GM12878 (cell line): ENCODE results near the gene TBXA2R. TPM values are rescaled to one million over a fixed set of nuclear protein-coding genes. Genes with fewer than 3 reads are reported as not detected.

ENCODE experiments used
- MTA2 ChIP-seq: fragments of 450-650 bp; IDR thresholded peaks from 2 replicates; pipeline ENCODE4 v1.6.1; 2016; ENCODE audit warnings: low read depth, mild to moderate bottlenecking, moderate library complexity
- NFYA ChIP-seq: IDR thresholded peaks from 2 replicates; pipeline ENCODE4 v1.6.1; 2011; ENCODE audit warnings: low read depth, mild to moderate bottlenecking, low read length, improper control_type of control experiment, borderline replicate concordance
- RUNX3 ChIP-seq: IDR thresholded peaks from 2 replicates; pipeline ENCODE4 v1.6.1; 2012; ENCODE audit warnings: low read length, inconsistent platforms
- SUPT20H ChIP-seq: IDR thresholded peaks from 2 replicates; pipeline ENCODE4 v1.6.1; 2011; ENCODE audit warnings: low read depth, mild to moderate bottlenecking, low read length, moderate library complexity, borderline replicate concordance; ENCODE audit not compliant: control insufficient read depth
- ZNF207 ChIP-seq: fragments of 450-650 bp; IDR thresholded peaks from 2 replicates; pipeline ENCODE4 v1.6.1; 2014; ENCODE audit warnings: antibody characterized with exemption, mild to moderate bottlenecking, borderline replicate concordance
- ZNF24 ChIP-seq: fragments of 450-650 bp; IDR thresholded peaks from 2 replicates; pipeline ENCODE4 v1.6.1; 2017; ENCODE audit warnings: antibody characterized with exemption, mild to moderate bottlenecking
- ZNF687 ChIP-seq: fragments of 450-650 bp; IDR thresholded peaks from 2 replicates; pipeline ENCODE4 v1.6.1; 2017; ENCODE audit warnings: mild to moderate bottlenecking, moderate library complexity
- polyA plus RNA-seq, 11 experiments: library from polyadenylated mRNA; depleted of rRNA in 4 of 11; unstranded in 6 of 11; stranded (reverse) in 5 of 11; fragments of >200 nt; fragmentation: Nextera tagmentation in 4 of 11; fragmentation: Illumina TruSeq in 1 of 11; extraction: Ambion mirVana in 4 of 11; extraction: Trizol in 1 of 11; gene quantifications; 1 replicate in 1 of 11; 2 replicates in 10 of 11; pipeline versions ENCODE4 v1.2.1 to v1.2.3, GENCODE V29; 2011 to 2016; ENCODE audit warnings: inconsistent platforms in 2 of 11, missing spikeins in 2 of 11, low read depth in 1 of 11
- total RNA-seq, 4 experiments: library from RNA; depleted of rRNA in 3 of 4; stranded (reverse); fragments of >200 nt in 3 of 4; fragmentation: Illumina TruSeq in 1 of 4; extraction: Trizol in 1 of 4; gene quantifications; 2 replicates each; pipeline versions ENCODE4 v1.2.1 to v1.2.3, GENCODE V29; 2013 to 2021
- TF ChIP-seq, protein P1 (sequence below): fragments of 450-650 bp; formaldehyde crosslinking; IDR thresholded peaks from 2 replicates; pipeline ENCODE4 v1.4.0; 2020; ENCODE audit warnings: mild to moderate bottlenecking, moderate library complexity
- TF ChIP-seq, protein P2 (sequence below): IDR thresholded peaks from 2 replicates; pipeline ENCODE4 v1.6.1; 2011; ENCODE audit warnings: borderline replicate concordance, low read depth, mild to moderate bottlenecking, moderate library complexity, low read length; ENCODE audit not compliant: insufficient read depth, poor library complexity, severe bottlenecking

TBXA2R gene
- total and polyA plus RNA-seq, 10 of the 15 experiments (the other 5 are each of a cell fraction or from before 2014, with no cell fraction given): 0.03 TPM; not detected in 8

- TF ChIP-seq ZNF207 (no peak), ZNF24 (no peak), ZNF687 (no peak), RUNX3 (no peak), MTA2 (no peak), SUPT20H (no peak), NFYA (no peak)
- TF ChIP-seq, protein P1, sequence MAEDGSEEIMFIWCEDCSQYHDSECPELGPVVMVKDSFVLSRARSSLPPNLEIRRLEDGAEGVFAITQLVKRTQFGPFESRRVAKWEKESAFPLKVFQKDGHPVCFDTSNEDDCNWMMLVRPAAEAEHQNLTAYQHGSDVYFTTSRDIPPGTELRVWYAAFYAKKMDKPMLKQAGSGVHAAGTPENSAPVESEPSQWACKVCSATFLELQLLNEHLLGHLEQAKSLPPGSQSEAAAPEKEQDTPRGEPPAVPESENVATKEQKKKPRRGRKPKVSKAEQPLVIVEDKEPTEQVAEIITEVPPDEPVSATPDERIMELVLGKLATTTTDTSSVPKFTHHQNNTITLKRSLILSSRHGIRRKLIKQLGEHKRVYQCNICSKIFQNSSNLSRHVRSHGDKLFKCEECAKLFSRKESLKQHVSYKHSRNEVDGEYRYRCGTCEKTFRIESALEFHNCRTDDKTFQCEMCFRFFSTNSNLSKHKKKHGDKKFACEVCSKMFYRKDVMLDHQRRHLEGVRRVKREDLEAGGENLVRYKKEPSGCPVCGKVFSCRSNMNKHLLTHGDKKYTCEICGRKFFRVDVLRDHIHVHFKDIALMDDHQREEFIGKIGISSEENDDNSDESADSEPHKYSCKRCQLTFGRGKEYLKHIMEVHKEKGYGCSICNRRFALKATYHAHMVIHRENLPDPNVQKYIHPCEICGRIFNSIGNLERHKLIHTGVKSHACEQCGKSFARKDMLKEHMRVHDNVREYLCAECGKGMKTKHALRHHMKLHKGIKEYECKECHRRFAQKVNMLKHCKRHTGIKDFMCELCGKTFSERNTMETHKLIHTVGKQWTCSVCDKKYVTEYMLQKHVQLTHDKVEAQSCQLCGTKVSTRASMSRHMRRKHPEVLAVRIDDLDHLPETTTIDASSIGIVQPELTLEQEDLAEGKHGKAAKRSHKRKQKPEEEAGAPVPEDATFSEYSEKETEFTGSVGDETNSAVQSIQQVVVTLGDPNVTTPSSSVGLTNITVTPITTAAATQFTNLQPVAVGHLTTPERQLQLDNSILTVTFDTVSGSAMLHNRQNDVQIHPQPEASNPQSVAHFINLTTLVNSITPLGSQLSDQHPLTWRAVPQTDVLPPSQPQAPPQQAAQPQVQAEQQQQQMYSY (CRISPR knock-in tag): no peak
- TF ChIP-seq, protein P2, sequence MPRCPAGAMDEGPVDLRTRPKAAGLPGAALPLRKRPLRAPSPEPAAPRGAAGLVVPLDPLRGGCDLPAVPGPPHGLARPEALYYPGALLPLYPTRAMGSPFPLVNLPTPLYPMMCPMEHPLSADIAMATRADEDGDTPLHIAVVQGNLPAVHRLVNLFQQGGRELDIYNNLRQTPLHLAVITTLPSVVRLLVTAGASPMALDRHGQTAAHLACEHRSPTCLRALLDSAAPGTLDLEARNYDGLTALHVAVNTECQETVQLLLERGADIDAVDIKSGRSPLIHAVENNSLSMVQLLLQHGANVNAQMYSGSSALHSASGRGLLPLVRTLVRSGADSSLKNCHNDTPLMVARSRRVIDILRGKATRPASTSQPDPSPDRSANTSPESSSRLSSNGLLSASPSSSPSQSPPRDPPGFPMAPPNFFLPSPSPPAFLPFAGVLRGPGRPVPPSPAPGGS: no peak
- TF ChIP-seq, all 136 proteins: peak for 0
Measured at GRCh38 chr19:3590991-3591659, 15.6 kb downstream of the TBXA2R start (continued).
